BJ (cell line): ENCODE measurements around the gene PDS5B. TPM values are rescaled to one million over a fixed set of nuclear protein-coding genes. Genes with fewer than 3 reads are reported as not detected.

Experiments
- CTCF ChIA-PET: fragments of 350-600 bp; formaldehyde crosslinking; extraction: SDS; loops from one replicate; lab custom pipeline; 2021; ENCODE audit warnings: antibody characterized with exemption, inconsistent platforms; lab: Yijun Ruan, JAX
- POLR2A ChIA-PET: fragments of 300-600 bp; sonication (Branson Sonifier 250); formaldehyde crosslinking; extraction: SDS; loops from one replicate; lab custom pipeline; 2021; ENCODE audit warnings: antibody characterized with exemption; lab: Charles Lee
- DNase-seq: peaks from one replicate; pipeline ENCODE4 v3.0.0-alpha.2; 2011; ENCODE audit warnings: low read depth
- H3K27me3 ChIP-seq: 2 replicates; pipeline ENCODE4 v1.6.0; 2011; ENCODE audit warnings: low read length; ENCODE audit not compliant: control insufficient read depth, insufficient read depth
- H3K36me3 ChIP-seq: 2 replicates; pipeline ENCODE4 v1.5.1; 2011; ENCODE audit warnings: low read length; ENCODE audit not compliant: control insufficient read depth, insufficient read depth
- H3K4me3 ChIP-seq: 2 replicates; pipeline ENCODE4 v1.5.1; 2011; ENCODE audit warnings: low read depth, mild to moderate bottlenecking, control low read depth, low read length
- CTCF ChIP-seq: IDR thresholded peaks from 2 replicates; pipeline ENCODE4 v1.5.1; 2011; ENCODE audit warnings: low read depth, mild to moderate bottlenecking, control low read depth, inconsistent platforms, low read length, moderate library complexity; ENCODE audit not compliant: insufficient read depth
- polyA plus RNA-seq: library from polyadenylated mRNA; depleted of rRNA; stranded (reverse); fragments of >200 nt; gene quantifications from 2 replicates; pipeline ENCODE4 v1.2.3, GENCODE V29; 2011

Gene PDS5B
- polyA plus RNA-seq, 1 experiment = 3.9 TPM

- POLR2A ChIA-PET = no interaction called here
- CTCF ChIA-PET = interaction anchor here (0.8 to 1.9 kb wide), 4 partner anchors 10 to 38 kb away, joined by 3 to 7 read pairs (median 3); partner anchors contain the start of gene PDS5B
- no peak for DNase-seq
- Histone ChIP-seq H3K36me3 (no peaks in the 10 kb centered on the region), H3K4me3 (no peak overlapping the region), H3K27me3 (no peaks in the 10 kb centered on the region)
- TF ChIP-seq CTCF = no peak
Measured at GRCh38 chr13:32600890-32601289, 14.6 kb downstream of the PDS5B start.

GRCh38 chr13:32609428-32609827 is 23.2 kb downstream of the PDS5B start:
- TF ChIP-seq CTCF = no peak
- Histone ChIP-seq H3K27me3 (no peaks in the 10 kb centered on the region), H3K36me3 (no peaks in the 10 kb centered on the region), H3K4me3 (no peak overlapping the region)
- CTCF ChIA-PET = interaction anchor here (0.6 to 1.3 kb wide), 3 partner anchors 21 to 59 kb away, joined by 3 to 6 read pairs (median 4); no protein-coding TSS in a partner anchor
- no peak for DNase-seq
- POLR2A ChIA-PET = no interaction called here

- Histone ChIP-seq H3K27me3 (no peaks in the 10 kb centered on the region), H3K36me3 (no peaks in the 10 kb centered on the region), H3K4me3 (no peak overlapping the region)
- ChIA-PET POLR2A (no interaction called here), CTCF (no interaction called here)
- no peak for DNase-seq
- TF ChIP-seq CTCF = no peak
Measured at GRCh38 chr13:32610538-32610937, 24.3 kb downstream of the PDS5B start.

GRCh38 chr13:32610977-32611376 is 24.7 kb downstream of the PDS5B start:
- DNase-seq = no peak
- CTCF ChIA-PET = no interaction called here
- H3K27me3 ChIP-seq = no peaks in the 10 kb centered on the region
- no peak overlapping the region for H3K4me3 ChIP-seq
- TF ChIP-seq CTCF = no peak
- H3K36me3 ChIP-seq = no peaks in the 10 kb centered on the region
- POLR2A ChIA-PET = no interaction called here

- Histone ChIP-seq H3K27me3 (no peaks in the 10 kb centered on the region), H3K4me3 (no peak overlapping the region), H3K36me3 (no peaks in the 10 kb centered on the region)
- no peak for TF ChIP-seq CTCF
- ChIA-PET CTCF (interaction anchor here (1.4 kb wide), 1 partner anchor 24 kb away, joined by 4 read pairs; no protein-coding TSS in a partner anchor), POLR2A (no interaction called here)
- no peak for DNase-seq
Measured at GRCh38 chr13:32616883-32617511, 30.7 kb downstream of the PDS5B start.
